ENCODE measurements around the gene RHOU. TPM values are rescaled to one million over a fixed set of nuclear protein-coding genes. Genes with fewer than 3 reads are reported as not detected.
A peak's percentile ranks its signal among the peaks of the same experiment; 100 is the strongest.

RHOU gene
- total RNA-seq, 4 donors from 2014 or later = 16.5 to 24.5 (median 17.8) TPM

- DNase-seq (ENCODE audit: low spot score in 2 of 2) = no peak
- TF ChIP-seq CTCF (IDR thresholded peaks at IDR 0.05) = no peak
- TF ChIP-seq POLR2A (IDR thresholded peaks at IDR 0.05) = no peak
- TF ChIP-seq EP300 (IDR thresholded peaks at IDR 0.05) = no peak
- H3K36me3 ChIP-seq = no peaks in the 10 kb centered on the region
- H3K4me1 ChIP-seq = no peaks in the 10 kb centered on the region
- H3K9me3 ChIP-seq = no peaks in the 10 kb centered on the region
- H3K27ac ChIP-seq = no peak overlapping the region
- 4 to 7% methylated on average over 1 of the region's 1 CpG for WGBS, 2 donors
- H3K27me3 ChIP-seq = no peaks in the 10 kb centered on the region
- no peak overlapping the region for H3K4me3 ChIP-seq
Observed at GRCh38 chr1:228727681-228728171, 7.6 kb upstream of the RHOU start.

- no peaks in the 10 kb centered on the region for H3K9me3 ChIP-seq
- H3K27ac ChIP-seq = no peak overlapping the region
- H3K4me1 ChIP-seq = peaks cover 0 to 21% (median 5%) of the 10 kb centered on the region in 4 donors
- no peak for DNase-seq (ENCODE audit: low spot score in 2 of 2)
- H3K36me3 ChIP-seq = no peaks in the 10 kb centered on the region
- no peak for TF ChIP-seq EP300 (IDR thresholded peaks at IDR 0.05)
- TF ChIP-seq POLR2A (IDR thresholded peaks at IDR 0.05) = no peak
- no peak for TF ChIP-seq CTCF (IDR thresholded peaks at IDR 0.05)
- no peak overlapping the region for H3K4me3 ChIP-seq
- no peaks in the 10 kb centered on the region for H3K27me3 ChIP-seq
- WGBS, 2 donors = 68 to 83% methylated on average over 8 of the region's 8 CpGs
Observed at GRCh38 chr1:228732426-228732825, 2.9 kb upstream of the RHOU start.

GRCh38 chr1:228733576-228733975 lies 1.7 kb upstream of the RHOU start:
- TF ChIP-seq POLR2A (IDR thresholded peaks at IDR 0.05) (no peak), EP300 (IDR thresholded peaks at IDR 0.05) (no peak), CTCF (IDR thresholded peaks at IDR 0.05) (no peak)
- peaks cover 0 to 33% (median 7%) of the 10 kb centered on the region in 4 donors for H3K4me1 ChIP-seq
- no peak overlapping the region for H3K27ac ChIP-seq
- no peaks in the 10 kb centered on the region for H3K36me3 ChIP-seq
- 98% methylated on average over 4 of the region's 4 CpGs for WGBS, 2 donors
- H3K27me3 ChIP-seq = no peaks in the 10 kb centered on the region
- no peaks in the 10 kb centered on the region for H3K9me3 ChIP-seq
- no peak for DNase-seq (ENCODE audit: low spot score in 2 of 2)
- H3K4me3 ChIP-seq = no peak overlapping the region

GRCh38 chr1:228735871-228736586 lies 750 bp downstream of the RHOU start:
- peak; percentile 21 to 25 for DNase-seq (ENCODE audit: low spot score in 2 of 2)
- Histone ChIP-seq H3K27ac (peak overlapping the region; percentile 74 to 97 (median 92)), H3K4me3 (peak overlapping the region; percentile 68 to 95 (median 79)), H3K36me3 (peaks cover 0 to 7% (median 0%) of the 10 kb centered on the region in 3 donors), H3K4me1 (peaks cover 0 to 57% (median 11%) of the 10 kb centered on the region in 4 donors), H3K9me3 (no peaks in the 10 kb centered on the region), H3K27me3 (no peaks in the 10 kb centered on the region)
- TF ChIP-seq EP300 (IDR thresholded peaks at IDR 0.05) = no peak
- 5 to 8% methylated on average over 37 to 50 of the region's 60 CpGs for WGBS, 2 donors

GRCh38 chr1:228736844-228737445 lies 1.7 kb downstream of the RHOU start:
- H3K36me3 ChIP-seq = peaks cover 0 to 7% (median 0%) of the 10 kb centered on the region in 3 donors
- TF ChIP-seq CTCF (IDR thresholded peaks at IDR 0.05) = no peak
- no peak for TF ChIP-seq POLR2A (IDR thresholded peaks at IDR 0.05)
- no peak for TF ChIP-seq EP300 (IDR thresholded peaks at IDR 0.05)
- 55 to 62% methylated on average over 5 of the region's 5 CpGs for WGBS, 2 donors

More at GRCh38 chr1:228736844-228737445, 1.7 kb downstream of the RHOU start:
- H3K27me3 ChIP-seq = no peaks in the 10 kb centered on the region
- peak overlapping the region; percentile 68 to 95 (median 79) for H3K4me3 ChIP-seq
- no peak for DNase-seq (ENCODE audit: low spot score in 2 of 2)
- H3K9me3 ChIP-seq = no peaks in the 10 kb centered on the region
- H3K27ac ChIP-seq = peak overlapping the region; percentile 4 to 97 (median 92)
- H3K4me1 ChIP-seq = peaks cover 0 to 63% (median 11%) of the 10 kb centered on the region in 4 donors
